Measurements from ENCODE around the gene SETD4.
A peak's percentile ranks its signal among the peaks of the same experiment; 100 is the strongest.

SETD4 gene

GRCh38 chr21:35989138-35989735 lies 71.1 kb downstream of the SETD4 start:
- POLR2A ChIA-PET: interaction anchor here (0.6 kb wide), 1 partner anchor 142 kb away, joined by 4 read pairs; no protein-coding TSS in a partner anchor
- DNase-seq: no peak
- Histone ChIP-seq H3K36me3 (ENCODE audit: control insufficient read depth in 4 of 4, insufficient read depth in 4 of 4, low read length in 3 of 4) (no peaks in the 10 kb centered on the region), H3K4me3 (ENCODE audit: control insufficient read depth in 1 of 7, extremely low read depth in 1 of 7, insufficient read depth in 4 of 7, low read depth in 2 of 7, low read length in 6 of 7) (no peak overlapping the region), H3K4me1 (ENCODE audit: control extremely low read depth in 1 of 4, control insufficient read depth in 4 of 4, insufficient read depth in 4 of 4, low read length in 3 of 4) (peaks cover 3 to 13% (median 4%) of the 10 kb centered on the region in 4 experiments), H3K9me3 (ENCODE audit: control extremely low read depth in 1 of 5, control insufficient read depth in 4 of 5, insufficient read depth in 2 of 5, low read depth in 1 of 5, low read length in 4 of 5) (peaks cover 0 to 6% (median 0%) of the 10 kb centered on the region in 5 experiments), H3K27ac (ENCODE audit: insufficient read depth in 1 of 2, low read depth in 1 of 2, low read length in 2 of 2, poor library complexity in 1 of 2, severe bottlenecking in 2 of 2) (no peak overlapping the region), H3K27me3 (replicated peaks in 2 of 5; ENCODE audit: control insufficient read depth in 4 of 5, insufficient read depth in 5 of 5, low read length in 4 of 5) (peaks cover 3 to 46% (median 6%) of the 10 kb centered on the region in 5 experiments)
- CTCF ChIA-PET: interaction anchor here (1.2 kb wide), 1 partner anchor 14 kb away, joined by 3 read pairs; no protein-coding TSS in a partner anchor
- WGBS (ENCODE audit: insufficient coverage): 71% methylated on average over 8 of the region's 10 CpGs

GRCh38 chr21:35988416-35989137 lies 71.7 kb downstream of the SETD4 start:
- Histone ChIP-seq H3K27me3 (replicated peaks in 2 of 5; ENCODE audit: control insufficient read depth in 4 of 5, insufficient read depth in 5 of 5, low read length in 4 of 5) (peaks cover 3 to 44% (median 6%) of the 10 kb centered on the region in 5 experiments), H3K27ac (ENCODE audit: insufficient read depth in 1 of 2, low read depth in 1 of 2, low read length in 2 of 2, poor library complexity in 1 of 2, severe bottlenecking in 2 of 2) (no peak overlapping the region), H3K9me3 (ENCODE audit: control extremely low read depth in 1 of 5, control insufficient read depth in 4 of 5, insufficient read depth in 2 of 5, low read depth in 1 of 5, low read length in 4 of 5) (peaks cover 0 to 5% (median 0%) of the 10 kb centered on the region in 5 experiments), H3K4me3 (ENCODE audit: control insufficient read depth in 1 of 7, extremely low read depth in 1 of 7, insufficient read depth in 4 of 7, low read depth in 2 of 7, low read length in 6 of 7) (peak overlapping the region in 1 of 7 experiments; percentile 23), H3K4me1 (ENCODE audit: control extremely low read depth in 1 of 4, control insufficient read depth in 4 of 4, insufficient read depth in 4 of 4, low read length in 3 of 4) (peaks cover 3 to 13% (median 4%) of the 10 kb centered on the region in 4 experiments), H3K36me3 (ENCODE audit: control insufficient read depth in 4 of 4, insufficient read depth in 4 of 4, low read length in 3 of 4) (no peaks in the 10 kb centered on the region)
- WGBS (ENCODE audit: insufficient coverage): 13% methylated on average over 4 of the region's 6 CpGs
- POLR2A ChIA-PET: interaction anchor here (0.6 kb wide), 1 partner anchor 141 kb away, joined by 4 read pairs; no protein-coding TSS in a partner anchor
- DNase-seq: peak in 2 of 3 donors; percentile 19 to 31
- CTCF ChIA-PET: interaction anchor here (1.2 kb wide), 1 partner anchor 14 kb away, joined by 3 read pairs; no protein-coding TSS in a partner anchor

GRCh38 chr21:35987475-35987874 lies 72.9 kb downstream of the SETD4 start:
- no peak for DNase-seq
- ChIA-PET CTCF (interaction anchor here (1.7 kb wide), 1 partner anchor 10 kb away, joined by 4 read pairs; no protein-coding TSS in a partner anchor), POLR2A (no interaction called here)
- Histone ChIP-seq H3K36me3 (ENCODE audit: control insufficient read depth in 4 of 4, insufficient read depth in 4 of 4, low read length in 3 of 4) (no peaks in the 10 kb centered on the region), H3K4me1 (ENCODE audit: control extremely low read depth in 1 of 4, control insufficient read depth in 4 of 4, insufficient read depth in 4 of 4, low read length in 3 of 4) (peaks cover 3 to 13% (median 4%) of the 10 kb centered on the region in 4 experiments), H3K27ac (ENCODE audit: insufficient read depth in 1 of 2, low read depth in 1 of 2, low read length in 2 of 2, poor library complexity in 1 of 2, severe bottlenecking in 2 of 2) (no peak overlapping the region), H3K4me3 (ENCODE audit: control insufficient read depth in 1 of 7, extremely low read depth in 1 of 7, insufficient read depth in 4 of 7, low read depth in 2 of 7, low read length in 6 of 7) (no peak overlapping the region), H3K9me3 (ENCODE audit: control extremely low read depth in 1 of 5, control insufficient read depth in 4 of 5, insufficient read depth in 2 of 5, low read depth in 1 of 5, low read length in 4 of 5) (peaks cover 0 to 6% (median 0%) of the 10 kb centered on the region in 5 experiments), H3K27me3 (replicated peaks in 2 of 5; ENCODE audit: control insufficient read depth in 4 of 5, insufficient read depth in 5 of 5, low read length in 4 of 5) (peaks cover 3 to 52% (median 8%) of the 10 kb centered on the region in 5 experiments)
- 78% methylated on average over 4 of the region's 5 CpGs for WGBS (ENCODE audit: insufficient coverage)

GRCh38 chr21:35984654-35985361 lies 75.5 kb downstream of the SETD4 start:
- Histone ChIP-seq H3K4me1 (ENCODE audit: control extremely low read depth in 1 of 4, control insufficient read depth in 4 of 4, insufficient read depth in 4 of 4, low read length in 3 of 4) (peaks cover 3 to 13% (median 4%) of the 10 kb centered on the region in 4 experiments), H3K4me3 (ENCODE audit: control insufficient read depth in 1 of 7, extremely low read depth in 1 of 7, insufficient read depth in 4 of 7, low read depth in 2 of 7, low read length in 6 of 7) (no peak overlapping the region), H3K36me3 (ENCODE audit: control insufficient read depth in 4 of 4, insufficient read depth in 4 of 4, low read length in 3 of 4) (no peaks in the 10 kb centered on the region), H3K27ac (ENCODE audit: insufficient read depth in 1 of 2, low read depth in 1 of 2, low read length in 2 of 2, poor library complexity in 1 of 2, severe bottlenecking in 2 of 2) (no peak overlapping the region), H3K27me3 (replicated peaks in 2 of 5; ENCODE audit: control insufficient read depth in 4 of 5, insufficient read depth in 5 of 5, low read length in 4 of 5) (peaks cover 3 to 57% (median 10%) of the 10 kb centered on the region in 5 experiments), H3K9me3 (ENCODE audit: control extremely low read depth in 1 of 5, control insufficient read depth in 4 of 5, insufficient read depth in 2 of 5, low read depth in 1 of 5, low read length in 4 of 5) (peaks cover 0 to 6% (median 0%) of the 10 kb centered on the region in 5 experiments)
- no peak for DNase-seq
- 91% methylated on average over 8 of the region's 11 CpGs for WGBS (ENCODE audit: insufficient coverage)
- ChIA-PET CTCF (no interaction called here), POLR2A (no interaction called here)

Measured in common myeloid progenitor, CD34-positive (primary cell).